Suprapubic skin (tissue), 4 donors: ENCODE data around the gene DEPDC7. TPM values are rescaled to one million over a fixed set of nuclear protein-coding genes. Genes with fewer than 3 reads are reported as not detected.

Experiments
- DNase-seq, 2 donors: peaks; one replicate each; pipeline ENCODE4 v3.0.0-alpha.2; 2019; ENCODE audit warnings: low spot score in 2 of 2
- H3K27ac ChIP-seq: fragments of 200-600 bp; sonication (generic); one replicate; pipeline ENCODE4 v1.5.1; 2019
- H3K27me3 ChIP-seq: fragments of 200-600 bp; sonication (generic); one replicate; pipeline ENCODE4 v1.5.1; 2019
- H3K36me3 ChIP-seq: fragments of 200-600 bp; sonication (generic); one replicate; pipeline ENCODE4 v1.5.1; 2019
- H3K4me1 ChIP-seq: fragments of 200-600 bp; sonication (generic); one replicate; pipeline ENCODE4 v1.5.1; 2019
- H3K4me3 ChIP-seq: fragments of 200-600 bp; sonication (generic); one replicate; pipeline ENCODE4 v1.5.1; 2019; ENCODE audit warnings: mild to moderate bottlenecking
- H3K9me3 ChIP-seq: fragments of 200-600 bp; sonication (generic); one replicate; pipeline ENCODE4 v1.5.1; 2019
- EP300 ChIP-seq: sonication (generic); formaldehyde crosslinking; IDR thresholded peaks from one replicate; pipeline ENCODE4 v1.6.1; 2017; ENCODE audit warnings: antibody characterized with exemption
- POLR2A ChIP-seq, 2 donors: fragments of 450-650 bp; IDR thresholded peaks; one replicate each; pipeline ENCODE4 v1.6.1; 2017; ENCODE audit warnings: antibody characterized with exemption in 2 of 2, mild to moderate bottlenecking in 2 of 2, moderate library complexity in 2 of 2
- POLR2AphosphoS5 ChIP-seq, 3 donors: sonication (generic); formaldehyde crosslinking; IDR thresholded peaks; one replicate each; pipeline ENCODE4 v1.6.1; 2017; ENCODE audit warnings: antibody characterized with exemption in 3 of 3
- WGBS: methylation state at CpG from one replicate; pipeline ENCODE4 v1.1.5; 2018; 5-methylcytosine and 5-hydroxymethylcytosine counted together
- total RNA-seq, 4 donors: library from RNA; depleted of rRNA; stranded (reverse); fragments of >200 nt; gene quantifications; one replicate each; pipeline ENCODE4 v1.1.0, GENCODE V29; 2016
- TF ChIP-seq, protein P1 (sequence below), 2 donors: fragments of 200-600 bp in 1 of 2; fragments of 450-650 bp in 1 of 2; sonication (generic) in 1 of 2; IDR thresholded peaks; one replicate each; pipeline ENCODE4 v1.5.1; 2016 to 2019; ENCODE audit warnings: antibody characterized with exemption in 2 of 2, mild to moderate bottlenecking in 1 of 2, moderate library complexity in 1 of 2

Gene DEPDC7
- total RNA-seq, 4 donors from 2014 or later = 2.4 to 5.0 (median 3.3) TPM

DNA sequence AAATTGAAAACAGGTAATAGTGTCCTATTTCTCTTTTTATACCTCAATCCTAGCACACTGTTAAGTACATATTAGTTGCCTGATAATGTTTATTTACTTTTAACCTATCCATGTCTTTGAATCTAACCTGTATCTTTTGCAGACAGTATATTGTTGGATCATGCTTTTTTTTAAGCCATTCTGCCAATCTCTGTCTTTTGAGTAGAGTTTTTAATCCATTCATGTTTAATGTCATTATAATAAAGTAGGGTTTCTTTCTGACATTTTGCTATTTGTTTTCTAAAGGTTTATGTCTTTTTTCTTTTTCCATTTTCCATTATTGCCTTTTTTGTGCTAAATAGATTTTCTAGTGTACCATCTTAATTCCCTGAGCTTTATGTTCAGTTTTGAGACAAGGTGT is 23.8 kb upstream of the DEPDC7 start:
- DNase-seq = no peak

DNA sequence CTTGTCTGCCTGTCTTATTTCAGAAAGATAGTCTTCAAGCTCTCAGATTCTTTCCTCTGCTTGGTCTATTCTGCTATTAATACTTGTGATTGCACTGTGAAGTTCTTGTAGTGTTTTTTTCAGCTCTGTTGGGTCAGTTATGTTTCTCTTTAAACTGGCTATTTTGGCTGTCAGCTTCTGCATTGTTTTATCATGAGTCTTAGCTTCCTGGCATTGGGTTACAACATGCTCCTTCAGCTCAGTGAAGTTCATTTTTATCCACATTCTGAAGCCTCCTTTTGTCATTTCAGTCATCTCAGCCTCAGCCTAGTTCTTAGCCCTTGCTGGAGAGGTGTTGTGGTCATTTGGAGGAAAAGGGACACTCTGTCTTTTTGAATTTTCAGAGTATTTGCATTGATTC is 15.5 kb upstream of the DEPDC7 start:
- no peaks in the 10 kb centered on the region for H3K27me3 ChIP-seq
- H3K4me3 ChIP-seq = no peak overlapping the region
- no peak overlapping the region for H3K27ac ChIP-seq
- no peak for DNase-seq
- no peaks in the 10 kb centered on the region for H3K4me1 ChIP-seq
- no peaks in the 10 kb centered on the region for H3K9me3 ChIP-seq
- no peaks in the 10 kb centered on the region for H3K36me3 ChIP-seq
- no peak for TF ChIP-seq POLR2A (IDR thresholded peaks at IDR 0.05)
- no peak for TF ChIP-seq EP300
- TF ChIP-seq POLR2AphosphoS5 (IDR thresholded peaks at IDR 0.05) = no peak
- TF ChIP-seq, protein P1, sequence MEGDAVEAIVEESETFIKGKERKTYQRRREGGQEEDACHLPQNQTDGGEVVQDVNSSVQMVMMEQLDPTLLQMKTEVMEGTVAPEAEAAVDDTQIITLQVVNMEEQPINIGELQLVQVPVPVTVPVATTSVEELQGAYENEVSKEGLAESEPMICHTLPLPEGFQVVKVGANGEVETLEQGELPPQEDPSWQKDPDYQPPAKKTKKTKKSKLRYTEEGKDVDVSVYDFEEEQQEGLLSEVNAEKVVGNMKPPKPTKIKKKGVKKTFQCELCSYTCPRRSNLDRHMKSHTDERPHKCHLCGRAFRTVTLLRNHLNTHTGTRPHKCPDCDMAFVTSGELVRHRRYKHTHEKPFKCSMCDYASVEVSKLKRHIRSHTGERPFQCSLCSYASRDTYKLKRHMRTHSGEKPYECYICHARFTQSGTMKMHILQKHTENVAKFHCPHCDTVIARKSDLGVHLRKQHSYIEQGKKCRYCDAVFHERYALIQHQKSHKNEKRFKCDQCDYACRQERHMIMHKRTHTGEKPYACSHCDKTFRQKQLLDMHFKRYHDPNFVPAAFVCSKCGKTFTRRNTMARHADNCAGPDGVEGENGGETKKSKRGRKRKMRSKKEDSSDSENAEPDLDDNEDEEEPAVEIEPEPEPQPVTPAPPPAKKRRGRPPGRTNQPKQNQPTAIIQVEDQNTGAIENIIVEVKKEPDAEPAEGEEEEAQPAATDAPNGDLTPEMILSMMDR (IDR thresholded peaks at IDR 0.05) = no peak

More for the DNA sequence above, 23.8 kb upstream of the DEPDC7 start:
- Histone ChIP-seq H3K4me1 (no peaks in the 10 kb centered on the region), H3K36me3 (no peaks in the 10 kb centered on the region), H3K9me3 (peaks cover 9% of the 10 kb centered on the region), H3K4me3 (no peak overlapping the region), H3K27me3 (no peaks in the 10 kb centered on the region), H3K27ac (no peak overlapping the region)
- no peak for TF ChIP-seq EP300
- no peak for TF ChIP-seq POLR2A (IDR thresholded peaks at IDR 0.05)
- no peak for TF ChIP-seq POLR2AphosphoS5 (IDR thresholded peaks at IDR 0.05)
- TF ChIP-seq, protein P1 (IDR thresholded peaks at IDR 0.05) = no peak

DNA sequence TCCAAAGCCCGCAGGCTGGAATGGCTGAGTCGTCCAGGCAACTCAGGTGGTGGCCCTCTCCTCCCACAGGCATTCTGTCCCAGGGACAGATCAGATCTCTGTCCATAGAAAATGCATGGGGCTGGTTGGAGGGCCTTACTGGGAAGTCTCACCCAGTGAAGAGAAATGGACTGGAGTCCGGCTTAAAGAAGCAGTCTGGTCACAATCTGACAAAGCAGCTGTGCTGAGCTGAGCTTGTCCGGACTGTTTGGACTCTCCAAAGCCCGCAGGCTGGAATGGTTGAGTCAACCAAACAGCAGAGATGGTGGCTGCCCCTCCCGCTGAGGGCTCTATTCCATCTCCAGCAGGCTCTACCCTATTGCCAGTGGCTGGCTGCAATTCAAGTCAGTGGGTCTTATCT is 14.4 kb upstream of the DEPDC7 start:
- no peak for DNase-seq
- no peak overlapping the region for H3K27ac ChIP-seq
- no peaks in the 10 kb centered on the region for H3K36me3 ChIP-seq
- H3K4me3 ChIP-seq = no peak overlapping the region
- WGBS = 80% methylated on average over 4 of the region's 6 CpGs
- no peaks in the 10 kb centered on the region for H3K9me3 ChIP-seq
- H3K27me3 ChIP-seq = no peaks in the 10 kb centered on the region
- no peaks in the 10 kb centered on the region for H3K4me1 ChIP-seq
- TF ChIP-seq EP300 (no peak), POLR2AphosphoS5 (IDR thresholded peaks at IDR 0.05) (no peak), POLR2A (IDR thresholded peaks at IDR 0.05) (no peak)
- TF ChIP-seq, protein P1 (IDR thresholded peaks at IDR 0.05) = no peak

DNA sequence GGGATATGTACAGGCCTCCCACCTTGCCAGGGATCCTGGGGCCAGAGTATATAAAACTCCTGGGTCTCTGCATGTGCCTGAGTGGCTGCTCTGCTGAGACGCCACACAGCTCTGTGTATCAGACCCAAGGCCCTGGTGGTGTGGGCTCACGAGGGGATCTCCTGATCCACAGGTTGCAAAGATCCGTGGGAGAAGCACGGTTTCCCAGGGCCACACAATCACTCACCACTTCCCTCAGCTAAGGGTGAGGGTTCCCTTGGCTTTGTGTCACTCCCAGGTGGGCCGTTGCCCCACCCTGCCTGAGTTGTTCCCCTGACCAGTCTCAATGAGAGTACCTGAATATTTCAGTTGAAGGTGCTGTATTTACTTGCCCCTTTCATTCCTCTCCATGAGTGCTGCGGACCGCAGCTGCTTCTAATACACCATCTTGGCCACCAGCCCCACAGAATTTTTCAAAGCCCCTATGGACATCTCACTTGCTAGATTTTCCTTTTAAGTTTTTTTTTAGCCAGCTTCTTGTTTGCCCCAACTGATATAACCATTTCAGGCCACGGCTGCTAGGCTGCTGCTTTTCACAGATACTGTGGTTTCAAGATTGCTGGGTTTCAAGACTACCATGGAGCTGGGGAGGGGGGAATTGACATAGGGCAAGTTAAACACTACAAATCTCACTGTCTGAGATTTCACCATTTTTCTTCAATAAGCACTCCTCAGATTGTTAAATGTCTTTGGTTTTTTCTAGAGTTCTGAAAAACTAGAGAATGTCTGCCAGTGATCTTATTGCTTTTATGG is 13.7 kb upstream of the DEPDC7 start:
- H3K27me3 ChIP-seq = no peaks in the 10 kb centered on the region
- H3K4me1 ChIP-seq = no peaks in the 10 kb centered on the region
- no peak for DNase-seq
- WGBS = 85% methylated on average over 6 of the region's 8 CpGs
- no peak for TF ChIP-seq POLR2AphosphoS5 (IDR thresholded peaks at IDR 0.05)
- TF ChIP-seq POLR2A (IDR thresholded peaks at IDR 0.05) = no peak
- TF ChIP-seq, protein P1 (IDR thresholded peaks at IDR 0.05) = no peak
- TF ChIP-seq EP300 = no peak
- H3K4me3 ChIP-seq = no peak overlapping the region
- no peaks in the 10 kb centered on the region for H3K9me3 ChIP-seq
- H3K27ac ChIP-seq = no peak overlapping the region
- H3K36me3 ChIP-seq = no peaks in the 10 kb centered on the region

DNA sequence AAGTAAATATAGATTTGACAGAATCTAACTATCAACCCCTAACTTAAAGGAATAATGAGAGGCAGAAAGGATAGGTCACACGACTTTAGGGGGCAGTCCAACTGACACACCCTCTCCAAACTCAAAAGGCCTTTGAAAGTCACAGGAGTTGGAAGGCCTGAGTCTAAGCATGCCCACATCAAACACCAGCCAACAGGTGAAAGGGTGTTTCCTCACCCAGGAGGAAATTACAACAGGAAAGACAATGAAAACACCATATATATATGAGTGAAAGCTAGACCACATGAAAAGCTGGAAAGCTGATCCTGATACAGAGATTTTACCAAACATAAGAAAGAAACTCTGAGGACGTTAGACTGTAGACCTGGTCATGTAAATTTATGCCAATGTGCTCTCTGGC is 10.5 kb upstream of the DEPDC7 start:
- Histone ChIP-seq H3K4me1 (no peaks in the 10 kb centered on the region), H3K27ac (no peak overlapping the region), H3K4me3 (no peak overlapping the region), H3K27me3 (no peaks in the 10 kb centered on the region), H3K36me3 (no peaks in the 10 kb centered on the region), H3K9me3 (no peaks in the 10 kb centered on the region)
- WGBS = 48% methylated on average over 2 of the region's 2 CpGs
- TF ChIP-seq POLR2AphosphoS5 (IDR thresholded peaks at IDR 0.05) (no peak), EP300 (no peak), POLR2A (IDR thresholded peaks at IDR 0.05) (no peak)
- TF ChIP-seq, protein P1 (IDR thresholded peaks at IDR 0.05) = no peak
- no peak for DNase-seq
